T-helper 1 cell treated with Interleukin-12 subunit alpha and Interleukin-12 subunit beta and Interleukin-4 antibody, amounts not matched to agents 30 ng/mL and 1 ng/mL, for 36 hours (primary cell): ENCODE data around the gene GPD1L. TPM values are rescaled to one million over a fixed set of nuclear protein-coding genes. Genes with fewer than 3 reads are reported as not detected.

Experiments used
- intact Hi-C: fragments of 100-400 bp; cut with micrococcal nuclease; formaldehyde crosslinking; loops from one replicate; pipeline ENCODE4 v1.15.1; 2024
- total RNA-seq: library from RNA; stranded (reverse); gene quantifications from 2 replicates; pipeline ENCODE4 v1.2.3, GENCODE V29; 2022

The GPD1L gene
- total RNA-seq, 1 donor from 2014 or later = 20.6 TPM

- intact Hi-C loops = loop anchor here (1.0 to 10.0 kb wide), 13 partner anchors 9 to 1751 kb away; partner anchors contain the start of genes CLASP2, CMTM6, CMTM7 and CMTM8
Measured at GRCh38 chr3:32105291-32106131, 909 bp upstream of the GPD1L start.

GRCh38 chr3:32106929-32107362, 526 bp downstream of the GPD1L start:
- intact Hi-C loops = loop anchor here (1.0 to 10.0 kb wide), 13 partner anchors 7 to 1752 kb away; partner anchors contain the start of genes CLASP2, CMTM6, CMTM7 and CMTM8

GRCh38 chr3:32108224-32108623, 1.8 kb downstream of the GPD1L start:
- intact Hi-C loops = loop anchor here (10.0 kb wide), 1 partner anchor 1607 kb away; the partner anchor contains the start of gene CLASP2

GRCh38 chr3:32109256-32109655, 2.8 kb downstream of the GPD1L start:
- intact Hi-C loops = loop anchor here (10.0 kb wide), 1 partner anchor 1606 kb away; the partner anchor contains the start of gene CLASP2

DNA sequence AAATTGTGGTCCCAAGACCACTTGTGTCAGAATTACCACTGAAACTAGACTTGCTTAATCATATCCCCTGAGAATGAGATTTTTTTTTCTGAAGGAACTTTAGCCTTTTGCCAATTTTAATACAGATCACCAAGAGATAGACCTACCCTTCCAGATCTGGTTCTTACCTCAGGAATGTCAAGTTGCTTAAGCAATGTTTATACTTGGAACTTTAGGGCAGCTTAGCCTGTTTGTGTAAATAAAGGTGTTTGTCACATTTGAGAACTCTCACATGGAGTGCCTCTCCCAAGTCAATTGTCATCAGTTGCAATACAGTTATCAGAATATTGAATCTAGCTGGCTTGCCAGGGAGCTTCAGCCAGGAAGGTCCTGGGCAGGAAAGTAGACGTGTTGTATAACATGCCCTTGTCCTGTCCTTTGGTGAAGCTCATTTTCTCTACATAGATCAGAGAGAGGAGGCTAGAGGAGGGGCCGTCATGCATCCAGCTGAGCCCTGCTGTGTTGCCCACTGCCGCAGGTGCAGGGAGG, 3.9 kb downstream of the GPD1L start:
- intact Hi-C loops = loop anchor here (5.0 to 10.0 kb wide), 5 partner anchors 355 to 1475 kb away; partner anchors contain the start of gene UBP1

GRCh38 chr3:32111560-32111959, 5.1 kb downstream of the GPD1L start:
- intact Hi-C loops = loop anchor here (5.0 to 10.0 kb wide), 5 partner anchors 353 to 1477 kb away; partner anchors contain the start of gene UBP1

GRCh38 chr3:32113566-32113965, 7.1 kb downstream of the GPD1L start:
- intact Hi-C loops = loop anchor here (5.0 to 10.0 kb wide), 5 partner anchors 351 to 1479 kb away; partner anchors contain the start of gene UBP1

DNA sequence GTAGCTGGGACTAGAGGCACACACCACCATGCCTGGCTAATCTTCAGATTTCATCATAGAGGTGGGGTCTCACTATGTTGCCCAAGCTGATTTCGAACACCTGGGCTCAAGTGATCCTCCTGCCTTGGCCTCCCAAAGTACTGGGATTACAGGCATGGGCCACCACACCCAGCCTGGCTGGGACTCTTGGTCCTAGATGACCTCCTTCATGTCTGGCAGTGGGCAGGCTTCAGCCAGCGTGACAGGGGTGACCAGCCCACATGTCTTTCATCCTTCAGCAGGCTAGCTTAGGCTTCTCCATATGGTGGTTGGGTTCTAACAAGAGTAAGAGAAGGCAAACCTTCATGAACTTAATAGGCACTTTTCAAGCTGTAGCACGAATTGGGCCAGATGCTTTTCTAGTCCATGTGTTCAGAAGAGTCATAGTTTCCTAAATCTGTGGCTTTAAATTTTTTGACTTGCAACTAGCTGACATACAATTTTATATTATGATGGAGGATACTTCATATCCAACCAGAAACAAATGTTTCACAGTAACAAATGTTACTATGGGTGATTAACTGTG, 7.6 kb downstream of the GPD1L start:
- intact Hi-C loops = loop anchor here (1.0 to 10.0 kb wide), 16 partner anchors 8 to 1760 kb away; partner anchors contain the start of genes CMTM6, CMTM8, CNOT10 and DYNC1LI1

- intact Hi-C loops = loop anchor here (1.0 to 10.0 kb wide), 16 partner anchors 8 to 1760 kb away; partner anchors contain the start of genes CMTM6, CMTM8, CNOT10 and DYNC1LI1
Measured at GRCh38 chr3:32114546-32115386, 8.3 kb downstream of the GPD1L start.

DNA sequence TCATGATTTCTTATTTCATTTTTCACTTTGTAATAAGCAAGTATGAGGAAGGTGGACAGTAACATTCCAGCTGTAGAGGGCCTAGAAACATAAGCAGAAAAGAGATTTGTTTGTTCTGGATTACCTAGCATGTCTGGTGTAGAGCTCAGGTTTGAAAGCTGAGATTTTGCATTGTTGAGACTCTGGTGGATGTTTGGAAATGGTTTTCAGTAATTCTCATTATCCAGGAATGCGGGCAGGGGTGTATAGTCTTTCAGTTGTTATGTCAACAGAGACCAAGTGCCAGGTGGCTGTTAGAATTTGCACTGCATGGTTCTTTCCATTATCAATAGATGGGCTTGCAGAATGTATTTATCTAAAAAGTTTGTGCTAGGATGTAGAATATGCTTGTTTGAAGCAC, 10.9 kb downstream of the GPD1L start:
- intact Hi-C loops = loop anchor here (10.0 kb wide), 3 partner anchors 347 to 1483 kb away; no protein-coding TSS in a partner anchor

GRCh38 chr3:32118215-32118614, 11.8 kb downstream of the GPD1L start:
- intact Hi-C loops = loop anchor here (10.0 kb wide), 3 partner anchors 347 to 1483 kb away; no protein-coding TSS in a partner anchor

- intact Hi-C loops = no loop called here
Measured at GRCh38 chr3:32120471-32120870, 14.1 kb downstream of the GPD1L start.

GRCh38 chr3:32121137-32121536, 14.7 kb downstream of the GPD1L start:
- intact Hi-C loops = no loop called here

GRCh38 chr3:32123620-32124019, 17.2 kb downstream of the GPD1L start:
- intact Hi-C loops = no loop called here

GRCh38 chr3:32125012-32125411, 18.6 kb downstream of the GPD1L start:
- intact Hi-C loops = no loop called here

GRCh38 chr3:32126305-32127015, 20.0 kb downstream of the GPD1L start:
- intact Hi-C loops = no loop called here

DNA sequence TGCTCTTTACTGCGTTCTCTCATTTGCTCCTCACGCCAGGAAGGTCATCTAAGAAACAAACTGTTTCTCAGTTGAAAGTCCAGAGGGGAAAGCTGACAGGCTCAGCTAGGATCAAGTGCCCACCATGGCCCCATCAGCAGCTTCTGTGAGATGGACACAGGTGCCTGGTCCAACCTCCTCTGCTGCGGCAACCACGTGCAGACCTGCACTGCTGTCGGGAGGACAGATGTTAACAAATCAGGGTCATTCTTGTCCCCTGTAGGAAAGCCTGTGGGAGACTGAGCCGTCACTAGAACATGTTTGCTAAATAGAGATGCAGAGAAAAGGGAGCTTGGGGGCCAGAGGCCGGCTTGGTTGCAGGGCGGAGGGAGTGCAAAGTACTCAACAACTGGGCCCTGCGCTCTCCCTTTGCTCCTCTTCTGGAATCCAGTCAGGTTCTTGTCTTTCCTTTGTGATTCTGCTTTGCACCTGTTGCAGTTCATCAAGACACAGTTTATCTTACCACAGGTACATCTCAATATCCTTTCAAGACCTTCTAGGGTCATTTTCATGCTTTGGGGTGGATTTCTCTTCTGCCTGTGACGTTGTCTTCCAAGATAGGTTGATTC, 20.9 kb downstream of the GPD1L start:
- intact Hi-C loops = no loop called here

DNA sequence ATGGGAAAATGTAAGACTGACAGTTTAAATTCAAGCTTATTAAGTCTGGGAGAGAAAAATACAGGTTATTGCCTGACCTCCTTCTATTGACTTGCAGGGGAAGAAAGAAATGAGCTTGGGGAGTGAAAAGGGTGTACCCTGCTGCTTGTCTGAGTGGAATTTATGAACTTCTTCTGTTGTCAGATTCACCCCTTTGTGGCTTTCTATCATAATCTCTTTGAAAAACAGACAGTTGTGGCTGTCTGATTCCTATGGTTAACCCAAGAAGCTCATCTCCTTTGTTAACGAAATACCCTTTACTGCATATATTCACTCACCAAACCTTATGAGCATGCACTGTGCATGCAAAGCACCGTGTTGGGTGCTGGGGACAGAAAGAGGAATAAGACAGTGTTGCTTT, 22.5 kb downstream of the GPD1L start:
- intact Hi-C loops = no loop called here

GRCh38 chr3:32129832-32130231, 23.4 kb downstream of the GPD1L start:
- intact Hi-C loops = no loop called here
